SJSA1 (cell line): ENCODE data around the gene GID8. TPM values are rescaled to one million over a fixed set of nuclear protein-coding genes. Genes with fewer than 3 reads are reported as not detected.

ENCODE experiments used
- DNase-seq, 2 experiments: peaks; one replicate each; pipeline ENCODE4 v3.0.0-alpha.2; 2015 to 2020; ENCODE audit warnings: low spot score in 2 of 2, low read depth in 1 of 2
- H3K27ac ChIP-seq: fragments of 250-450 bp; sonication (Bioruptor Pico); 2 replicates; pipeline ENCODE4 v1.5.1; 2020; ENCODE audit warnings: mild to moderate bottlenecking, moderate library complexity
- H3K27me3 ChIP-seq: fragments of 250-450 bp; sonication (Bioruptor Pico); replicated peaks from 2 replicates; pipeline ENCODE4 v1.5.1; 2020; ENCODE audit warnings: mild to moderate bottlenecking, moderate library complexity
- H3K36me3 ChIP-seq: fragments of 250-450 bp; sonication (Bioruptor Pico); 2 replicates; pipeline ENCODE4 v1.5.1; 2020; ENCODE audit warnings: mild to moderate bottlenecking
- H3K4me1 ChIP-seq: fragments of 250-450 bp; sonication (Bioruptor Pico); replicated peaks from 2 replicates; pipeline ENCODE4 v1.6.1; 2021; ENCODE audit warnings: mild to moderate bottlenecking
- H3K4me3 ChIP-seq: fragments of 250-450 bp; sonication (Bioruptor Pico); 2 replicates; pipeline ENCODE4 v1.5.1; 2020; ENCODE audit warnings: mild to moderate bottlenecking
- H3K9me3 ChIP-seq: fragments of 250-450 bp; sonication (Bioruptor Pico); replicated peaks from 2 replicates; pipeline ENCODE4 v1.5.1; 2020; ENCODE audit warnings: mild to moderate bottlenecking
- total RNA-seq: library from RNA; depleted of rRNA; stranded (reverse); fragments of >200 nt; shearing (Covaris generic); gene quantifications from 2 replicates; pipeline ENCODE4 v1.2.3, GENCODE V29; 2014; rRNA removed

The GID8 gene
- total RNA-seq, 1 experiment from 2014 or later = 20.7 TPM

DNA sequence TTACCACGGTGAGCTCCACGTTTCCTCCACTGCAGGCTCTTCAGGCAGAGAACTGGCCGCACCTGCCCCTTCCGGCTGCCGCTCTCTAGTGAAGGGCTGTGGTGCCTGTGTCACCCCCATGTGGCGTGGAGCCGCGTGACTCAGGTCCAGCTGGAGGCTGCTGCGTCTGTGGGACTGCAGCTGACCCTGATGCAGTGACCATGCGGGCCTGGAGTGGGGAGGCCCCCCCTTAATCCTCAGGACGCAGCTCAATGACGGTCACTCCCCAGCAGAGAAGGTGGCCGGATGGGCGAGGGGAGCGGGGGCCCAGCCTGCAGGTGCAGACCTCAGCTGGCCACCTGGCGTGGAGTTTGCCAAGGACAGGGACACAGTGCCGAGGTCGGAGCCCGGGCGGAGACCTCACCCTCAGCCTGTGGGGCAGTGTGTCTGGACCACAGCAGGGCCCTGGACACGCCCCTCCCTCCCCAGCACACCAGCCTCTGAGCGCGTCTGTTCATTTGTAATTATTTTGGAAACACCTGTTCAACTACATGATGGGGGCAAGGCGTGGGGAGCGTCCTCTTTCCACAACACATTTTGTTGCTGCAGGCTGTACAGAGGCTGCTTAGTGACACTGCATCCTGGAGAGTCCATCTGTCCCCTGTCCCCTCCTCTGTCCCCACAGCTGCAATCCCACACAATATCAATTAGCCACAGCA is 58.1 kb downstream of the GID8 start:
- Histone ChIP-seq H3K27me3 (peaks cover 62% of the 10 kb centered on the region), H3K36me3 (no peaks in the 10 kb centered on the region), H3K27ac (no peak overlapping the region), H3K4me3 (no peak overlapping the region), H3K9me3 (no peaks in the 10 kb centered on the region), H3K4me1 (no peaks in the 10 kb centered on the region)
- no peak for DNase-seq

DNA sequence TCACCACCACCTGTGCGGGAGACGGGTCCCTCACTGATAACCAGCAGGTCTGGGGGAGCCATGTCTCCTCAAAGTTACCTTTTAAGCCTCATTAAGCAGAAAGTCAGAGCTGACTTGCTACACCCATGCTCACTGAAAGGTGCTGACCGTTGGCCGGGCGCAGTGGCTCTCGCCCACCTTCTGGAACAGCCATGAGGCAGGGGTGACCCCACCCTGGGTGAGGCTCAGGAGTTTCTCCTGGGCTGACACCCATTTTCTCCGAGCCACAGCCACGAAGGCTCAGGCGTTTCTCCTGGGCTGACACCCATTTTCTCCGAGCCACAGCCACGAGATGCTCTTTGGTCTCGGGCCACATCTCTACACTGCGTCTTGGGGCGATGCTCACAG is 58.6 kb downstream of the GID8 start:
- Histone ChIP-seq H3K27me3 (peaks cover 61% of the 10 kb centered on the region), H3K4me1 (no peaks in the 10 kb centered on the region), H3K9me3 (no peaks in the 10 kb centered on the region), H3K27ac (no peak overlapping the region), H3K36me3 (no peaks in the 10 kb centered on the region), H3K4me3 (no peak overlapping the region)
- no peak for DNase-seq

DNA sequence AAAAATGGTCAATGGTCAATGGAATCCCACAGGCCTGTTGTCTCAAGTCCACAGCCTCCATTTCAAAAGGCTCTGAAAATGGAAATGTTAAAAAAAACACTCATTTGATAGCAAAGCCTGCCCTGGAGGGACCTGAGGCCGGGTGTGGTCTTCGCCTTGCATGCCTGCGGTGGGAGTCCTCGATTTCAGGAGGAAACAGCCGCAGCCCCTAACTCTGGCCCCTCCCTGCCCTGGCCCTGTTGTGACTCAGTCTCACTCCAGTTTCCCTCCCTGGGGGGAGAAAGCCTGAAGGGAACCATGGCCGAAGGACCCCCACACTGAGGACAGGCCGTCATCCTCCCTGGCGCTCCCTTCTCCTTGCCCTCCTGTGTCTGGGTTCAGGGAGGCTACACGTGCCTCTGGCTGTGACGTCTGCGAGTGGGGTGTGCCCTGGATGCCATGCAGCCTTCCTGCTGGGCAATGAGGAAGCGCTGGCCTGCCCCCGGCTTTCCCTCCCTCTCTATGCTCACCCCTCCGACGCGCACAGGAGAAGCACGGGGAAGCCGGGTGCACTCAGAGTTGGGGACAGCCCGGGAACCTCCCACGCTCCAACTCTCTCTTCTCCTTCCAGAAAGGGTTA is 59.6 kb downstream of the GID8 start:
- Histone ChIP-seq H3K36me3 (no peaks in the 10 kb centered on the region), H3K27me3 (peaks cover 59% of the 10 kb centered on the region), H3K9me3 (no peaks in the 10 kb centered on the region), H3K4me1 (no peaks in the 10 kb centered on the region), H3K4me3 (no peak overlapping the region), H3K27ac (no peak overlapping the region)
- DNase-seq = no peak

Other genes with a start within 250 kb of the GID8 start
- not detected in 2 replicates for gene NTSR1, start 229.3 kb upstream of the GID8 start, total RNA-seq
- 28.2 and 33.2 TPM in 2 replicates for gene MRGBP, start 141.7 kb upstream of the GID8 start, total RNA-seq
- gene OGFR, start 133.3 kb upstream of the GID8 start, total RNA-seq = 59.2 and 73.3 TPM in 2 replicates
- not detected in 2 replicates for gene COL9A3, start 121.1 kb upstream of the GID8 start, total RNA-seq
- gene TCFL5, start 76.3 kb upstream of the GID8 start, total RNA-seq = 6.3 and 12.8 TPM in 2 replicates
- 42.9 and 50.4 TPM in 2 replicates for gene DIDO1, start 11.6 kb upstream of the GID8 start, total RNA-seq
- not detected in 2 replicates for gene SLC17A9, start 14.6 kb downstream of the GID8 start, total RNA-seq
- not detected in 2 replicates for gene BHLHE23, start 68.8 kb downstream of the GID8 start, total RNA-seq